Activated B cell treated with CpG ODN at 0.5 μM for 24 hours (primary cell): ENCODE measurements around the gene GDF2. TPM values are rescaled to one million over a fixed set of nuclear protein-coding genes. Genes with fewer than 3 reads are reported as not detected.

Experiments
- ATAC-seq: fragments of 200-7000 bp; cut with Tn5 transposase; one replicate; pipeline ENCODE4 v1.10.0; 2021; ENCODE audit warnings: low read depth, mild to moderate bottlenecking, moderate library complexity
- CTCF ChIA-PET: fragments of 350-600 bp; sonication (Branson Sonifier 250); formaldehyde crosslinking; loops from one replicate; lab custom pipeline; 2021; ENCODE audit warnings: antibody characterized with exemption; lab: Charles Lee
- POLR2A ChIA-PET: fragments of 350-600 bp; sonication (Branson Sonifier 250); formaldehyde crosslinking; loops from one replicate; lab custom pipeline; 2021; ENCODE audit warnings: antibody characterized with exemption; lab: Charles Lee
- DNase-seq: peaks from one replicate; pipeline ENCODE4 v3.0.0; 2022
- H3K27ac Mint-ChIP-seq: one replicate; pipeline ENCODE4 v1.8.0; 2020; ENCODE audit warnings: mixed read lengths
- H3K27me3 Mint-ChIP-seq: one replicate; pipeline ENCODE4 v1.8.0; 2021; ENCODE audit warnings: mixed read lengths
- H3K36me3 Mint-ChIP-seq: one replicate; pipeline ENCODE4 v1.8.0; 2021; ENCODE audit warnings: low read depth, mixed read lengths
- H3K4me1 Mint-ChIP-seq: one replicate; pipeline ENCODE4 v1.8.0; 2021; ENCODE audit warnings: mixed read lengths
- H3K4me3 Mint-ChIP-seq: one replicate; pipeline ENCODE4 v1.8.0; 2020; ENCODE audit warnings: mild to moderate bottlenecking, mixed read lengths
- H3K9me3 Mint-ChIP-seq: one replicate; pipeline ENCODE4 v1.8.0; 2020; ENCODE audit warnings: mixed read lengths
- CTCF ChIP-seq: fragments of 200-600 bp; IDR thresholded peaks from one replicate; pipeline ENCODE4 v1.8.0; 2022; ENCODE audit warnings: antibody characterized with exemption, mild to moderate bottlenecking
- intact Hi-C: fragments of 100-400 bp; cut with micrococcal nuclease; formaldehyde crosslinking; loops from one replicate; pipeline ENCODE4 v1.15.1; 2024
- total RNA-seq: library from RNA; stranded (reverse); gene quantifications from 2 replicates; pipeline ENCODE4 v1.2.3, GENCODE V29; 2022

The GDF2 gene
- total RNA-seq, 1 donor from 2014 or later = not detected

GRCh38 chr10:47320812-47321211 is 1.4 kb upstream of the GDF2 start:
- CTCF ChIA-PET = no interaction called here
- intact Hi-C loops = no loop called here

GRCh38 chr10:47321521-47322195 is 596 bp upstream of the GDF2 start:
- CTCF ChIA-PET = no interaction called here
- POLR2A ChIA-PET = no interaction called here
- H3K27ac Mint-ChIP-seq = no peak overlapping the region
- H3K36me3 Mint-ChIP-seq = no peaks in the 10 kb centered on the region
- intact Hi-C loops = no loop called here
- no peaks in the 10 kb centered on the region for H3K9me3 Mint-ChIP-seq
- TF ChIP-seq CTCF = no peak
- H3K27me3 Mint-ChIP-seq = peaks cover 5% of the 10 kb centered on the region
- DNase-seq (no peak), ATAC-seq (no peak)
- no peaks in the 10 kb centered on the region for H3K4me1 Mint-ChIP-seq
- H3K4me3 Mint-ChIP-seq = no peak overlapping the region

More at GRCh38 chr10:47320812-47321211, 1.4 kb upstream of the GDF2 start:
- POLR2A ChIA-PET = no interaction called here
- Mint-ChIP-seq H3K4me1 (no peaks in the 10 kb centered on the region), H3K36me3 (no peaks in the 10 kb centered on the region), H3K4me3 (no peak overlapping the region), H3K27me3 (peaks cover 5% of the 10 kb centered on the region), H3K27ac (no peak overlapping the region), H3K9me3 (no peaks in the 10 kb centered on the region)
- ATAC-seq = no peak
- no peak for DNase-seq
- TF ChIP-seq CTCF = no peak

DNA sequence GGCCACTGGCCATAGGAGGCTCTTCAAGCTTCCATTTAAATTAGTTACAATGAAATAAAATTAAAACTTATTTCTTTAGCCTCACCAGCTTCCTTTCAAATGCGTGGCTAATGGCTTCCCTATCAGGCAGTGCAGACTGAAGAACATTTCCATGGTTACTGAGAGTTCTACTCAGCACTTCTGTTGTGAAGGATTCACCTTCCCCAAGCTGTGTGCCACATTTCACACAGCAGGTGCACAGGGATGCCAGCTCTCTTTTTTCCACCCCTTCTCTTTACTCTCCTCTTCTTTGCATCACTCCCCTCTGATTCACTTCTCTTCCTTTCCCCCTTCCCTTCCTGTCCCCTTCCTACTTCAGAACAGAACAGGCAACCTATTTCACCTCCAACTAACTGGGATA is 833 bp downstream of the GDF2 start:
- Mint-ChIP-seq H3K4me3 (no peak overlapping the region), H3K27ac (no peak overlapping the region), H3K4me1 (no peaks in the 10 kb centered on the region), H3K36me3 (no peaks in the 10 kb centered on the region), H3K9me3 (no peaks in the 10 kb centered on the region), H3K27me3 (peaks cover 5% of the 10 kb centered on the region)
- CTCF ChIA-PET = interaction anchor here (1.7 kb wide), 1 partner anchor 11 kb away, joined by 5 read pairs; no protein-coding TSS in a partner anchor
- POLR2A ChIA-PET = no interaction called here
- no peak for TF ChIP-seq CTCF
- intact Hi-C loops = no loop called here
- DNase-seq (no peak), ATAC-seq (no peak)

DNA sequence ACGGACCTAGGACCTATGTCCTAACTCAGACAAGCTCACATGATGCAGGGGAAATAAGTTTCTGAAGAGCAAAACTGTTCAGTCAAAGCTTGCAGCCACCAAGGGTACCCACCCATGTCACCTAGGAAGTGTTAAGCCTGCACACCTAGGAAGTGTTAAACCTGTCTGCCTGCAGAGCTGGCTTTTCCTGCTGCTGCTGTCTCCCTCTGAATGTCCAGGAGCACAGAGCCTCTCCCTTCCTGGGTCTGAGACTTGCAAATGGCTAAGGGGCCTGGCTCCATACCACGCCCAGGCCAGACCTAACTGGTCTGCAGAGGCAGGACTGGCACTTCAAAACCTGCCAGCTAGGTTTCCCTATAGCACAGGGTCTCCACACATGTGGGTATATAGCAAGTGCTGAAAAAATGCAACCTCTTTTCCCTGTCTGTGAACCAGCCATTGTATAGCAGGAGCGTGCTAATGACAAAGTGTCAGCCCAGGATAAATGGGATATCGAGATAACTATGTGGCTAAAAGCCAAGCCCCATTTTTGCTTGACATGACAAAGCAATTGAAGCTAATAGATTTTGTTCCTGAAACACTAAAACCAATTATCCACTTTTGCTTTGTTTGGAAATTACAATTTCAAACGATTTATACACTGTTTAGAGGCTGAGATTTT is 1.5 kb downstream of the GDF2 start:
- H3K9me3 Mint-ChIP-seq = peaks cover 4% of the 10 kb centered on the region
- H3K36me3 Mint-ChIP-seq = no peaks in the 10 kb centered on the region
- H3K27me3 Mint-ChIP-seq = peaks cover 5% of the 10 kb centered on the region
- ATAC-seq (no peak), DNase-seq (no peak)
- H3K27ac Mint-ChIP-seq = no peak overlapping the region
- no peaks in the 10 kb centered on the region for H3K4me1 Mint-ChIP-seq
- CTCF ChIA-PET = interaction anchor here (1.7 kb wide), 1 partner anchor 12 kb away, joined by 5 read pairs; no protein-coding TSS in a partner anchor
- TF ChIP-seq CTCF = no peak
- no peak overlapping the region for H3K4me3 Mint-ChIP-seq
- POLR2A ChIA-PET = no interaction called here
- intact Hi-C loops = no loop called here
